Astrocyte (in vitro differentiated cells and primary cell): ENCODE measurements around the gene PLEKHO2.

Experiments used
- CTCF ChIP-seq: IDR thresholded peaks from 2 replicates; pipeline ENCODE4 v1.5.1; 2011; ENCODE audit warnings: low read depth, mild to moderate bottlenecking, inconsistent platforms, low read length, moderate library complexity; ENCODE audit not compliant: insufficient read depth
- EZH2 ChIP-seq: IDR thresholded peaks from 2 replicates; pipeline ENCODE4 v1.6.1; 2012; ENCODE audit warnings: mild to moderate bottlenecking, low read length, inconsistent platforms; ENCODE audit not compliant: insufficient read depth

GRCh38 chr15:64857421-64857820, 15.7 kb downstream of the PLEKHO2 start:
- TF ChIP-seq CTCF, result no peak
- no peak for TF ChIP-seq EZH2
